Endothelial cell of umbilical vein (primary cell): ENCODE measurements around the gene METRN. TPM values are rescaled to one million over a fixed set of nuclear protein-coding genes. Genes with fewer than 3 reads are reported as not detected.

ENCODE experiments used
- BruUV-seq: library from RNA; stranded (reverse); fragments of 400-500 nt; replicated peaks from 2 replicates; lab custom pipeline; 2021; lab: Mats Ljungman, UMichigan
- CTCF ChIA-PET: fragments of 300-600, 350-600 bp; sonication (Branson Sonifier 250); formaldehyde crosslinking; loops from one replicate; lab custom pipeline; 2021; ENCODE audit warnings: antibody characterized with exemption, inconsistent platforms; lab: Charles Lee
- POLR2A ChIA-PET: fragments of 300-600, 350-600 bp; sonication (Branson Sonifier 250); formaldehyde crosslinking; loops from one replicate; lab custom pipeline; 2021; ENCODE audit warnings: antibody characterized with exemption, inconsistent platforms; lab: Charles Lee
- DNase-seq: peaks from one replicate; pipeline ENCODE4 v3.0.0-alpha.2; 2011; ENCODE audit warnings: low read depth, low spot score
- FAIRE-seq: peaks from 2 replicates; lab custom pipeline; 2011; peaks lifted over from hg19 to GRCh38; lab: Jason Lieb, UNC
- H2AFZ ChIP-seq: 2 replicates; pipeline ENCODE4 v1.6.0; 2012; ENCODE audit warnings: low read depth, low read length, control low read depth, inconsistent platforms
- H3K27ac ChIP-seq: 2 replicates; pipeline ENCODE4 v1.5.1; 2011; ENCODE audit warnings: low read depth, mild to moderate bottlenecking, control low read depth, low read length, moderate library complexity; ENCODE audit not compliant: insufficient read depth
- H3K27me3 ChIP-seq, 2 experiments: 2 replicates each; pipeline versions ENCODE4 v1.6.0 to v1.6.1; 2011; ENCODE audit warnings: low read length in 2 of 2, mixed read lengths in 1 of 2; ENCODE audit not compliant: control insufficient read depth in 2 of 2, insufficient read depth in 2 of 2
- H3K36me3 ChIP-seq, 2 experiments: 2 replicates in 1 of 2; 3 replicates in 1 of 2; pipeline ENCODE4 v1.5.1; 2011; ENCODE audit warnings: low read length in 2 of 2, mild to moderate bottlenecking in 1 of 2, moderate library complexity in 1 of 2; ENCODE audit not compliant: control insufficient read depth in 2 of 2, insufficient read depth in 2 of 2; ENCODE audit errors: extremely low read depth in 1 of 2
- H3K4me1 ChIP-seq: 3 replicates; pipeline ENCODE4 v1.5.1; 2011; ENCODE audit warnings: mild to moderate bottlenecking, low read length; ENCODE audit not compliant: control insufficient read depth, insufficient read depth; ENCODE audit errors: extremely low read depth
- H3K4me2 ChIP-seq: 2 replicates; pipeline ENCODE4 v1.6.1; 2011; ENCODE audit warnings: low read length, control low read depth, mixed read lengths; ENCODE audit not compliant: insufficient read depth
- H3K4me3 ChIP-seq, 3 experiments: fragments of 200-600 bp in 1 of 3; sonication (generic), shearing (Covaris generic) in 1 of 3; replicated peaks in 1 of 3; 2 replicates each; pipeline ENCODE4 v1.5.1; 2011 to 2016; ENCODE audit warnings: control low read depth in 3 of 3, low read length in 3 of 3, mild to moderate bottlenecking in 2 of 3, inconsistent platforms in 1 of 3, low read depth in 1 of 3, moderate library complexity in 1 of 3; ENCODE audit not compliant: insufficient read depth in 1 of 3
- H3K79me2 ChIP-seq: 2 replicates; pipeline ENCODE4 v1.6.0; 2012; ENCODE audit warnings: low read length, inconsistent platforms; ENCODE audit not compliant: control insufficient read depth, insufficient read depth
- H3K9ac ChIP-seq: replicated peaks from 2 replicates; pipeline ENCODE3; 2011; ENCODE audit warnings: low read length, control low read depth; ENCODE audit not compliant: insufficient read depth; ENCODE audit errors: extremely low read depth
- H3K9me1 ChIP-seq: replicated peaks from 3 replicates; pipeline ENCODE4 v1.6.0; 2011; ENCODE audit warnings: mild to moderate bottlenecking, low read length; ENCODE audit not compliant: control insufficient read depth, insufficient read depth; ENCODE audit errors: extremely low read depth
- H3K9me3 ChIP-seq: replicated peaks from 2 replicates; pipeline ENCODE4 v1.5.1; 2012; ENCODE audit warnings: low read length, inconsistent platforms; ENCODE audit not compliant: control insufficient read depth, insufficient read depth
- H4K20me1 ChIP-seq: replicated peaks from 2 replicates; pipeline ENCODE3; 2011; ENCODE audit warnings: mild to moderate bottlenecking, low read length; ENCODE audit not compliant: control insufficient read depth, insufficient read depth; ENCODE audit errors: extremely low read depth
- EZH2 ChIP-seq: IDR thresholded peaks from 2 replicates; pipeline ENCODE4 v1.6.1; 2012; ENCODE audit warnings: borderline replicate concordance, low read depth, mild to moderate bottlenecking, moderate library complexity, low read length, inconsistent platforms; ENCODE audit not compliant: severe bottlenecking
- FOS ChIP-seq: IDR thresholded peaks from 2 replicates; pipeline ENCODE4 v1.6.1; 2011; ENCODE audit warnings: mild to moderate bottlenecking, low read length, moderate library complexity, borderline replicate concordance; ENCODE audit not compliant: insufficient read depth
- GATA2 ChIP-seq: IDR thresholded peaks from 2 replicates; pipeline ENCODE4 v1.7.0; 2011; ENCODE audit warnings: low read depth, mild to moderate bottlenecking, moderate library complexity, mixed read lengths, low read length; ENCODE audit not compliant: insufficient read length, insufficient read depth
- JUN ChIP-seq: IDR thresholded peaks from 2 replicates; pipeline ENCODE4 v1.6.1; 2011; ENCODE audit warnings: borderline replicate concordance, low read depth; ENCODE audit not compliant: insufficient read length, insufficient read depth
- MYC ChIP-seq: IDR thresholded peaks from one replicate; pipeline ENCODE4 v1.6.1; 2011; ENCODE audit warnings: mild to moderate bottlenecking, low read depth, low read length
- POLR2A ChIP-seq: IDR thresholded peaks from 2 replicates; pipeline ENCODE4 v1.6.1; 2012; ENCODE audit warnings: low read depth, mild to moderate bottlenecking, control low read depth, low read length
- POLR2AphosphoS5 ChIP-seq: IDR thresholded peaks from 2 replicates; pipeline ENCODE4 v1.6.1; 2012; ENCODE audit warnings: low read depth, mild to moderate bottlenecking, control low read depth, low read length, moderate library complexity; ENCODE audit not compliant: insufficient read depth
- dilution Hi-C: fragments of 300-500 bp; cut with MboI; formaldehyde crosslinking; loops from one replicate; pipeline ENCODE4 v1.15.0; 2019; ENCODE audit warnings: low sequenced_read_pairs; ENCODE audit not compliant: extremely low pct_ligation_motif_present
- intact Hi-C: fragments of 100-400 bp; cut with micrococcal nuclease; formaldehyde crosslinking; loops from one replicate; pipeline ENCODE4 v1.10.0; 2022
- polyA plus RNA-seq, 4 experiments: library from polyadenylated mRNA; depleted of rRNA in 3 of 4; stranded (reverse) in 3 of 4; unstranded in 1 of 4; fragments of >200 nt; gene quantifications; 2 replicates each; pipeline versions ENCODE4 v1.2.1 to v1.2.3, GENCODE V29; 2011 to 2012; ENCODE audit warnings: missing spikeins in 1 of 4
- total RNA-seq: library from RNA; stranded (reverse); gene quantifications from 2 replicates; pipeline ENCODE4 v1.2.3, GENCODE V29; 2021
- TF ChIP-seq, protein P1 (sequence below), 2 donors: IDR thresholded peaks; 1 replicate in 1 of 2; 2 replicates in 1 of 2; pipeline ENCODE4 v1.5.1; 2011; ENCODE audit warnings: low read length in 2 of 2, mild to moderate bottlenecking in 2 of 2, moderate library complexity in 2 of 2, control low read depth in 1 of 2, inconsistent platforms in 1 of 2, low read depth in 1 of 2; ENCODE audit not compliant: insufficient read depth in 1 of 2; ENCODE audit errors: extremely low read depth in 1 of 2
- TF ChIP-seq, protein P2 (sequence below): IDR thresholded peaks from 2 replicates; pipeline ENCODE4 v1.6.1; 2011; ENCODE audit not compliant: insufficient read depth, insufficient read length

METRN gene
- total and polyA plus RNA-seq, 2 donors (not counting 3 experiments of a cell fraction or from before 2014, with no cell fraction given): 10.0 to 16.1 TPM

DNA sequence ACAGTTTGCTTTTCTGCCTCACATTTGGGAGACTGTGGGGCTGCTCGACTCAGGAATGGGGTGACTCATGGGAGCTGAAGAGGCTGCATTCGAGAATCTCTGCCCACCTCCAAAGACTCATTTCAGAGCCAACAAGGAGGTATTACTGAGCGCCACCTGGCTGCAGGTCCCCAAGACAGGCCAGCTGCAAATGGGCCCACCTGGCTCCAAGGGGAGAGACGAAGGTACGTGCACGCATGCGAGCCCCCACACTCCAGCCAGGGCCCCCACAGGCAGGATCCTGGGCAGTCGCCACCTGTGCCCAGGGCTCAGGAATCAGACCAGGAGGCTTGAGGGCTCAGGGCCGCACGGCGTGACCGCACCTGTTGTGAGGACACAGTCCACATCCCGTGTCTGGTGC, 18.0 kb downstream of the METRN start:
- FAIRE-seq (no peak), DNase-seq (no peak)
- Histone ChIP-seq H3K27me3 (no peaks in the 10 kb centered on the region), H4K20me1 (no peaks in the 10 kb centered on the region), H3K9ac (no peak overlapping the region), H3K36me3 (peaks cover 7 to 40% of the 10 kb centered on the region in 2 experiments), H3K79me2 (no peaks in the 10 kb centered on the region), H3K27ac (no peak overlapping the region), H3K4me2 (no peak overlapping the region), H2AFZ (no peak overlapping the region), H3K9me3 (no peaks in the 10 kb centered on the region), H3K4me3 (no peak overlapping the region), H3K9me1 (no peaks in the 10 kb centered on the region), H3K4me1 (peaks cover 4% of the 10 kb centered on the region)
- TF ChIP-seq FOS (no peak), GATA2 (no peak), MYC (no peak), POLR2A (no peak), POLR2AphosphoS5 (no peak), JUN (no peak), EZH2 (no peak)
- TF ChIP-seq, protein P1, sequence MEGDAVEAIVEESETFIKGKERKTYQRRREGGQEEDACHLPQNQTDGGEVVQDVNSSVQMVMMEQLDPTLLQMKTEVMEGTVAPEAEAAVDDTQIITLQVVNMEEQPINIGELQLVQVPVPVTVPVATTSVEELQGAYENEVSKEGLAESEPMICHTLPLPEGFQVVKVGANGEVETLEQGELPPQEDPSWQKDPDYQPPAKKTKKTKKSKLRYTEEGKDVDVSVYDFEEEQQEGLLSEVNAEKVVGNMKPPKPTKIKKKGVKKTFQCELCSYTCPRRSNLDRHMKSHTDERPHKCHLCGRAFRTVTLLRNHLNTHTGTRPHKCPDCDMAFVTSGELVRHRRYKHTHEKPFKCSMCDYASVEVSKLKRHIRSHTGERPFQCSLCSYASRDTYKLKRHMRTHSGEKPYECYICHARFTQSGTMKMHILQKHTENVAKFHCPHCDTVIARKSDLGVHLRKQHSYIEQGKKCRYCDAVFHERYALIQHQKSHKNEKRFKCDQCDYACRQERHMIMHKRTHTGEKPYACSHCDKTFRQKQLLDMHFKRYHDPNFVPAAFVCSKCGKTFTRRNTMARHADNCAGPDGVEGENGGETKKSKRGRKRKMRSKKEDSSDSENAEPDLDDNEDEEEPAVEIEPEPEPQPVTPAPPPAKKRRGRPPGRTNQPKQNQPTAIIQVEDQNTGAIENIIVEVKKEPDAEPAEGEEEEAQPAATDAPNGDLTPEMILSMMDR (IDR thresholded peaks at IDR 0.05; ENCODE audit: extremely low read depth in 1 of 2, insufficient read depth in 1 of 2, low read depth in 1 of 2, low read length in 2 of 2): no peak
- TF ChIP-seq, protein P2, sequence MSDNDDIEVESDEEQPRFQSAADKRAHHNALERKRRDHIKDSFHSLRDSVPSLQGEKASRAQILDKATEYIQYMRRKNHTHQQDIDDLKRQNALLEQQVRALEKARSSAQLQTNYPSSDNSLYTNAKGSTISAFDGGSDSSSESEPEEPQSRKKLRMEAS: no peak
- POLR2A ChIA-PET: no interaction called here
- intact Hi-C loops (no loop called here), dilution Hi-C loops (no loop called here)
- CTCF ChIA-PET: interaction anchor here (1.0 kb wide), 1 partner anchor 29 kb away, joined by 3 read pairs; no protein-coding TSS in a partner anchor
- no TSS peak for BruUV-seq
